ENCODE measurements around the gene PBX1.

- no peak for TF ChIP-seq ZNF311 (tag by site-specific recombination; IDR thresholded peaks at IDR 0.05; ENCODE audit: borderline replicate concordance)
- TF ChIP-seq CTCF (tag by site-specific recombination; IDR thresholded peaks at IDR 0.05): no peak
- no peak for TF ChIP-seq ELK4 (IDR thresholded peaks at IDR 0.05; ENCODE audit: borderline replicate concordance, low read depth, low read length)
- TF ChIP-seq ZNF24 (tag by site-specific recombination; IDR thresholded peaks at IDR 0.05): no peak
- no peak for TF ChIP-seq ZBTB49 (tag by site-specific recombination; IDR thresholded peaks at IDR 0.05; ENCODE audit: low read depth)
These were observed 90.2 kb downstream of the PBX1 start for GRCh38 chr1:164649146-164649545.
